GM19328 (cell line): ENCODE data around the gene OBSL1.

ENCODE experiments used
- ATAC-seq: cut with Tn5 transposase; IDR thresholded peaks from one replicate; pipeline ENCODE4 v1.9.1; 2021; ENCODE audit warnings: mild to moderate bottlenecking, moderate library complexity; ENCODE audit not compliant: unreplicated experiment

Gene OBSL1

DNA sequence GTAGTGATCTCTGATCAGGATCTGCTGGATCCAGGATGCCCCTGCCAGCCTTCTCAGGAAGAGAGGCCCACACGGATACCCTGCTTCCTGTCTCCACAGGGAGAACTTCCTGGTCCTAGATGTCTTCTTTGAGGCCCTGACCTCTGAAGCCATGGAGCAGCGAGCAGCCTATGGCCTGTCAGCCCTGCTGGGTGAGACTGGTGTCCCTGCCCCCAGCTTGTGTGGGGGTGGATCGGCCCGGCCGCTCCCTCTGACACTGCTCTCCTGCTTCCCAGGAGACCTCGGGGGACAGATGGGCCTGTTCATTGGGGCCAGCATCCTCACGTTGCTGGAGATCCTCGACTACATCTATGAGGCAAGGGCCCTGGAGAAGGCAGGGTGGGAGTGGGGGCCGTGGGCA, 34.4 kb downstream of the OBSL1 start:
- no peak for ATAC-seq

DNA sequence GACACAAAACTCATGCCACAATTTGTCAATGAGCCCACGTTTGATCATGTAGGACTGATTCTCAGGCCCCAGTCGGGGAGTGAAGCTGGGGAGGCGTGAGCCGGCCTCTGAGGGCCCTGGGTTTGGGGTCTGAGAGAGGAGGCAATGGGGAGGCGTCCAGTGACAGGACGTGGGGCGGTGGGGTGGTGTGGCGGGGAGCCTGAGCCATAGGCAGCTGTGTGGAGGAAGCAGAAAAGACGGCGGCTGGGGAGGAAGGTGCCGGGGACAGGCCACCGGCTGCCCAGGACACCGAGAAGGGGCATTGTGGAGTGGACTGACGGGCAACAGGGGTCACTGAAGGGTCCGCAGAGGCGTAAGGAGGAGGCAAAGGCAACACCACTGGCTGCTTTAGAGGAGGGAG, 34.9 kb downstream of the OBSL1 start:
- ATAC-seq, result no peak

DNA sequence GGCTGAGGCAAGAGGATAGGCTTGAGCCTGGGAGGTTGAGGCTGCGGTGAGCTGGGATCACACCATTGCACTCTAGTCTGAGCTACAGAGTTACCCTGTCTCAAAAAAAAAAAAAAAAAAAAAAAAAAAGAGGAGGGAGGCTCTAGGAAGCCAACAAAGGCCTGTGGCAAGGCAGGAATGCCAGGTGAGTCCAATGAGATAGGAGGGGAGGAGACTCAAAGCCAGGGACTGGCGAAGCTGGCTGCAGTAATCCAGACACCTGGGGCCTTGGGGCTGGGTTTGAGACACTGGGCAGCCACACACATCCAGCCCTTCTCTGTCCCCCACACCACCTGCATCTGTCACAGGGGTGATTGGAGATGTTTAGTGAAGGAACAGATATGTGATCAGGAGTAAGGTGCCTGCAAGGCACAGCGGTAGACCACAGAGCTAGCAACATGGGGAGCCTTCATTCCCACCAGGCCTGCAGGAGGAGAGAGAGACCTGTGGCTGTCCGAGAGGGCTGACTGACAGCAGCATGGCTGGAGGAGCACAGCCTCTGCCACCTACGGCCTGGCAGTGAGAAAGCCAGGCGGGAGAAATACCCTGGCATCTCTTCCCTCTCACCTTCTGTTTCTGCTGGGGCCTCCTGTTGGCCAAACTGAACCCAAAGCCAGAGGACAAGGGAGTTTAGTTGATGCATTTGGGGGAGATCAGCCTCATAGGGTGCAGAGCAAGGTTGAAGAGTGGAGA, 37.2 kb downstream of the OBSL1 start:
- no peak for ATAC-seq

GRCh38 chr2:219532378-219532649, 39.0 kb downstream of the OBSL1 start:
- no peak for ATAC-seq

DNA sequence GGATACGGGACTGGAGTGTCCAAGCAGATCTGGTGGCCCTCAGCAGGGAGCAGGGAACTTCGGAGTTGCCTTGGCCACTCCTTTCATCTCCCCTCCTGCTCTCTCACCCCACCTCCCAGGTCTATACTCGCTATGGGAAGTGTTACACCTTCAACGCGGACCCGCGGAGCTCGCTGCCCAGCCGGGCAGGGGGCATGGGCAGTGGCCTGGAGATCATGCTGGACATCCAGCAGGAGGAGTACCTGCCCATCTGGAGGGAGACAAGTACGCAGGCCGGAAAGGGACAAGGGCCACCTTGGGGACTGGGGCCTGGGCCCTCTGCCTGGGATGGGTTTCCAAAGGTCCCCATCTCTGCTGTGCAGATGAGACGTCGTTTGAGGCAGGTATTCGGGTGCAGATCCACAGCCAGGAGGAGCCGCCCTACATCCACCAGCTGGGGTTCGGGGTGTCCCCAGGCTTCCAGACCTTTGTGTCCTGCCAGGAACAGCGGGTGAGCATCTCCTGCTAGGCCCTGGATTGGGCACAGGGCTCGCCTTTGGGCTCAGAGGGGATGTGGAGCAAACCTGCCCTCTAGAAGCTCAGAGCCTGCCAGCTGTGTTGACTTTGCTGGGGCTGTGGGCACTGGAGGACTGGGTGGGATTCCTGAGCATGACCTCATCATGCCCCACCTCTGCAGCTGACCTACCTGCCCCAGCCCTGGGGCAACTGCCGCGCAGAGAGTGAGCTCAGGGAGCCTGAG, 39.5 kb downstream of the OBSL1 start:
- no peak for ATAC-seq

DNA sequence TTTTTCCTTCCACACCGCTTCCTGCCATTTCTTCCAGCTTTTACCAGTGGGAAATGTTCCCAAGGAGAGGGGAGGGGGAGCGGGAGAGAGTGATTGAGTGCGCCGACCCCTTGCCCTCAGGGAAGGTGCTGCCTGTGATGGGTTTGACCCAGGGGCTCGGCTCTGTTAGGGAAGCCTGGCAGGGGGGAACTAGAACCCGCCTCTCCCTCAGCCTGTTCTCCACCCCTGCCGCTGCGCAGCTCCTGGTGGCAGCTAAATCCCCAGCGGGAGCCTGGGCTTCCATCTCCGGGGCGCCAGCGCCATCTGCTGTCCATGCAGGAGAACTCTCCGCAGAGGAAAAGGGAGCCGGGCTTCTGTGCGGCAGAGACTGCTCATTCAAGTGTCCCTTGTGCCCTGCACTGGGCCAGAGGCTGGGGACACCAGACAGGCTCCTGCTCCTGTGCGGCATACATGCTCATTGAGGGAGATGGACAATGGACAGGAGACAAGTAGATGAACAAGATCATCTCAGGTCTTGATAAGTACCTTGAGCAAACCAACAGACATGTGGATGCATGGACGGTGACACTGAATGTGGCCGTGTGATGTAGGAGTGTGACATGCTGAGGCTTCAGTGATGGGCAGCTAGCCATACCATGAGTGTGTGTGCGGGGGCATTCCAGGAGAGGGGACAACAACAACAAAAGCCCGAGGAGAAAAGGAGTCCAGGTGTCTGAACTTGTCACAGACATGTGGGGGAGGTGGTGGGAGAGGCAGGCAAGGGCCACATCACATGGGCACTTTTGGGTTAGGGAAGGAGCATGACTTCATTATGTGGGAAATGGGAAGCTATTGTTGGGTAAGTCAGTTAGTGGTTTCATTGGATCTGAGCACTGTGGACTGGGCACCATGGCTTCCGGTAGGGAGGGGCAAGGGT, 41.0 kb downstream of the OBSL1 start:
- ATAC-seq, result peak; percentile 71

GRCh38 chr2:219527472-219527871, 43.9 kb downstream of the OBSL1 start:
- ATAC-seq, result no peak

GRCh38 chr2:219527076-219527394, 44.3 kb downstream of the OBSL1 start:
- no peak for ATAC-seq

- no peak for ATAC-seq
Measured at GRCh38 chr2:219526320-219527075, 44.8 kb downstream of the OBSL1 start.

DNA sequence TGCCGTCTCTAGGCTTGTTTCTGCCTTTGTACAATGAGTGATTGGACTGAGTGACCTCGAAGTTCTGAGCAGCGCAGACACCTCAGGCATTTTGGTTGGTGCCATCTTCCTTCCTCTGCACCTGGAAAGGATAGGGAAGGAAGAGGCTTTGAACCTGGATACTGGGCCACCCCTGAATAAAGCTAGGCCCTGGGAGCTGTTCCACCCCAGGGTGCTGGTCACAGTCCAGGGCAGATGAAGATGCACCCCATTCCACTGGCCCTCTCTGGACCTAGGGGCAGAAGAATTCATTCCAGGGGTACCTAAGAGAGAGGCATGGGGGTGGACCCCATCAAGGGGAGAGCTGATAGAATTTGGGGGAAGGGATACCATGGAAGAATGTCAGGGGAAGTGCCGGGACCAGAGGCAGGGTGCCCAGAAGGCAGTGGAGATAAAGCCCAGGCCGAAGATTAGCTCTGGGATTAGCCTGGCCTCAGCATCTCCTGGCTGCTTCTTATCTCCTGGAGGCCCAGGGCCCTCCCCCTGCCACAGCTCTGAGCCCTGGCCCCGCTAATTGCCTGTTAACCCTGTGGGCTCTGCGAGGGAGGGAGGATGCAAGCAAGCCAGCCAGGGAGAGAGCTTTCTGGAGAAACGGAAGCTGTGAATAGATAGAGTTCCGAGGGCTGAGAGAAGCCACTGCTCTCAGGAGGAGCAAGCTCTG, 45.7 kb downstream of the OBSL1 start:
- ATAC-seq, result no peak

DNA sequence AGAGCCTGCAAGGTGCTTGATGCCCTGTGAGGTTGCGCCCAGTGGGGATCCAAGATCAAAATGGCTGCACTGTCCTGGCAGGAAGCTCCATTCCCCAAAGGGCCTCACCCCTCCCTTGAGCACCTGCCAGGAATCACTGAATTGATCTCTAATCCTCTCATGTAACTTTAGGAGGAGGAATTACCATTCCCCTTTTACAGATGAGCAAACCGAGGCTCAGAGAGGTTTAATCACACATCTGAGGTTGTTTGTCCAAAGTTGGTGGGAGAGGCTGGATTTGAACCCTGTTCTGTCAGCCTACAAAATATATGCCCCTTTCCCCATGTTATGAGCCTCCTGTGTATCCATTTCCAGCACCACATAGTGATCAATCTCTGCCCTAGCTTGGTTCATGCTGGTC, 46.5 kb downstream of the OBSL1 start:
- no peak for ATAC-seq

GRCh38 chr2:219523031-219523671, 48.2 kb downstream of the OBSL1 start:
- ATAC-seq, result no peak

- ATAC-seq, result no peak
Measured at GRCh38 chr2:219522111-219523030, 49.0 kb downstream of the OBSL1 start.

DNA sequence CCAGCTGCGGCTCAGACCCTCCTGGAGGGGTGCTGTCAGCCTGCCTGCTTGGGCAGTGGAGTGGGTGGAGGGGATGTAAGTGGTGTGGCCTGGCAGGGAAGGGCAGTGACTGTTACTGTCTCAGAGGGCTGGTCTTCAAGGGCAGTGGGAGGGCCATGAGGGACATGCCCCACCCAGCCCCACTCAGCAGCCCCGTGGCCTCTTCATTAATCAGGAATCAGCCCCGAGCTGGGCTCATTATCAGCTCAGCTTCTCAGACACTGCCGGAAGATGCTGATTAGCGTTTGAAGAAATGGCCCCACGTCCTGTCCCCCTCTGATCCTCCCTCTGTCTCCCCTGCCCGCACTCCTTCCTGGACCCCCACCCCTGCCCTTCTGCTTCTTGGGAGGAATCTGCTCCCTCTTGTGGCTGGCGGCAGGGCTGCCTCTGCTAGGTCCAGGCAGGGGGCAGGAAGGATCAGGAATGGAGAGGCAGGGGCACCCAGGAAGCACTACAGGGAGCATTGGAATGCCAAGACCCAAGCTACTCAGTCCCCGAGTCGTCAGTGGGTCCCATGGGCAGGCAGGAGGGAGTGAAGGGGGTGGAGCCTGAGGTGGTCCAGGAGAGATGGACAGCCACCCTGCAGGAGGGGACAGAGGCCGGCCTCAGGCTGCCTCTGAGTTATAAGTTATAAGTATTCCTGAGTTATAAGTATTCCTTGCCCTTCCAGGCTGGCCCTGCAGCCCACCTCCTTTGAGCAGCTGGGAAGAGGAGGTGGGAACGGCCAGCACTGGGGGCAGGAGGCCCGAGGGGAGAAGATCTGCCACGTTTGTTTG, 50.1 kb downstream of the OBSL1 start:
- ATAC-seq, result no peak

GRCh38 chr2:219520079-219520478, 51.3 kb downstream of the OBSL1 start:
- no peak for ATAC-seq

GRCh38 chr2:219519526-219519916, 51.8 kb downstream of the OBSL1 start:
- no peak for ATAC-seq

DNA sequence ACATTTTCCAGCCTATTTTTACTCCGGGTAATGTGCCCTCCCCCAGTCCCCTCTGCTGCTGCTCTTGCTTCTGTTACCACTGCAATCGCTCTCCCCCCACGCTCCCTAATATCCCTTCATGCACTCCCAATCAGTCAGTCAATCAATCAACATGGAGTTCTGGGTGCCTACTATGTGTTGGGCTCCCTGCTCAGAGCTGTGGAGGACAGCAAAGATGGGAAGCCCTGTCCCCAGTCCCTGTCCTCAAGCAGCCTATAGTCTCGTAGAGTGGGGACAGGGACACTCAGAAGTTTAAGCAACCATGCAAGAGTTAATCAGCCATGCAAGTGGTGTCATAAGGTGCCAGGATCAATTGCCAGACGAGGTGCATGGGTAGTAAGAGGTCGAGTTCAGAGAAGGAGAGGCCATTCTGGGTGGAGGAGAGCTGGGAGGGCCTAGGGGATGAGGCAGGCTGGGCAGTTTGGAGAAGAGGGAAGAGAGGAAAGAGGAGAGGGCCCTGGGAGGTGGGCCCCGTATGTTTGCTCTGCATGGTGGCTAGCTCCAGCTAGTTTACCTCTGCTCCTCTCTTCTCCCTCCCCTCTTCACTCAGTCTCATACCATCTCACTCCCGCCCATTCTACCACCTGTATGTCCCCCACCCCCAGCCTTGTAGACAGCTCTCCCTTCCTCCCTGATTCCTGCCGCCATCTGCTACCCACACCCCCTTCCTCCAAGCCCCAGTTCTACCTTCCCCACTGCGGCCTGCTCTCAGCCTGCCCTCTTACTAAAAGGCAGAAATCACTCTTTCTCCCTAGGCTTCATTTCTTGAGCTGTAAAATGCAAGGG, 53.2 kb downstream of the OBSL1 start:
- ATAC-seq, result no peak
